IPS-NIHi7 (cell line): ENCODE data around the gene ERO1A.
A peak's percentile ranks its signal among the peaks of the same experiment; 100 is the strongest.
"Not testable (repeated sequence)": the region's sequence is repeated elsewhere in the genome, so short reads cannot be mapped to it uniquely, and the experiment has no call there.

Source experiments
- DNase-seq: peaks from one replicate; pipeline ENCODE4 v3.0.0; 2012; ENCODE audit warnings: mixed read lengths; ENCODE audit errors: extremely low spot score

Gene ERO1A, protein sequence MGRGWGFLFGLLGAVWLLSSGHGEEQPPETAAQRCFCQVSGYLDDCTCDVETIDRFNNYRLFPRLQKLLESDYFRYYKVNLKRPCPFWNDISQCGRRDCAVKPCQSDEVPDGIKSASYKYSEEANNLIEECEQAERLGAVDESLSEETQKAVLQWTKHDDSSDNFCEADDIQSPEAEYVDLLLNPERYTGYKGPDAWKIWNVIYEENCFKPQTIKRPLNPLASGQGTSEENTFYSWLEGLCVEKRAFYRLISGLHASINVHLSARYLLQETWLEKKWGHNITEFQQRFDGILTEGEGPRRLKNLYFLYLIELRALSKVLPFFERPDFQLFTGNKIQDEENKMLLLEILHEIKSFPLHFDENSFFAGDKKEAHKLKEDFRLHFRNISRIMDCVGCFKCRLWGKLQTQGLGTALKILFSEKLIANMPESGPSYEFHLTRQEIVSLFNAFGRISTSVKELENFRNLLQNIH

GRCh38 chr14:52695481-52696091 lies at the start of gene ERO1A:
Gene ERO1A, minus strand, starts transcription at chr14:52695558. Its CDS starts 77 bp downstream, at chr14:52695481.
- DNase-seq, result peak; percentile 73

DNA sequence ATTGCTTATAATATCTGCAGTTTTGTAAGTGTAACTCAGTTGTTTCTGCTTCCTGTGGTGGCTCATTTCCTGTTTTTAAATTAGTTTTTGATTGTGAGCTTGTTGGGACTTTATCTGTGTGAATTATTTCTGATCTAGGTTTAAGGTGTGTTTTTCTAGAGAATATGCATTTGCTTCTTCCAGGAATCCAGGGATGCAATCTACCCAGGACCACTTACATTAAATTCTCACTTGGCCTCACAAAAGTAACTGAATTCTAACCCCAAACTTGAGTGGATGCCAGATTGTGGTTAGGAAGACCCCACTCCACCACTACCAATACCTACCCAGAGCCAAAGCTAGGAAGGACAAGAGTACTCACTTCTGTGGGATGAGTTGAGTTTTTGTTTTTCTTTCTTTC lies 46.5 kb upstream of the ERO1A start:
- DNase-seq, result no peak

- DNase-seq, result no peak
These were observed 45.4 kb upstream of the ERO1A start for GRCh38 chr14:52740751-52741150.

DNA sequence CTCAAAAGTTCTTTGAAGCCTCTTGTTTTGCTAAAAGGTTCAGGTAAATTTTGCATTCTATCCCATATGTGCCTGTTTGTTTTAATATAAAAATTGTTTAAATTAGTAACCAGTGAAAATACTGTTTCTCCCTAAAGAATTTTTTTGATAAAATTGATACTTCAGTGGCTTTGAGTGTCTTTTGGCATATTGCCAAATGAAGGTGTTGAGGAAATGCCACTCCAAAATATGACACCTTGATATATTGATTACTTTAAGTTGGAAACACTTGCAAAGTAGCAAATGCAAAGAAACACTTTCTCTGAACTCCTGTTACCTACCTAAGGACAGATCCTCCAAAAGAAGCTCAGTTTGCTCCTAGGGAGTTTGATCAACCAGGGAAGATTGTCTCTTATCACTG lies 43.1 kb upstream of the ERO1A start:
- DNase-seq, result no peak

- peak; percentile 14 for DNase-seq
These were observed 40.6 kb upstream of the ERO1A start for GRCh38 chr14:52735921-52736489.

- peak; percentile 8 for DNase-seq
These were observed 38.5 kb upstream of the ERO1A start for GRCh38 chr14:52733824-52734223.

DNA sequence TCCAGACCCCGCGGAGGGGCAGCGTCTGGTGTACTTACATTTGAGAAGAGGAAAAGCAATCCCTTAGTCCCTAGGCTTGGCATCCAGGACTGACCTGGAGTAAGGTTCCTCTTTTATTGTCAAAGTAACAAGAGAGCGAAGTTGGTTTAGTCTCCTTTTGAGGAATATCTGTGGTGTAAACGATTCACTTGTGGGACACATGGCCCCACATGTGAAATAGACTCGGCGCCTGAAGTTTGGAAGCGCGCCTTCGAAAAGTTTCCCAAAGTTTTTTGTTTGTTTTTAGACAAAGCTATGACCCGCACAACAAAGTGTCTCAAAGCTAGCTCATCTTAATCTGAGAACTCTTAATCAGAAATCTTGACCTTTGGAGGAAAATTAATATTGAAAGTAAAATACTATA lies 35.4 kb upstream of the ERO1A start:
- no peak for DNase-seq

DNA sequence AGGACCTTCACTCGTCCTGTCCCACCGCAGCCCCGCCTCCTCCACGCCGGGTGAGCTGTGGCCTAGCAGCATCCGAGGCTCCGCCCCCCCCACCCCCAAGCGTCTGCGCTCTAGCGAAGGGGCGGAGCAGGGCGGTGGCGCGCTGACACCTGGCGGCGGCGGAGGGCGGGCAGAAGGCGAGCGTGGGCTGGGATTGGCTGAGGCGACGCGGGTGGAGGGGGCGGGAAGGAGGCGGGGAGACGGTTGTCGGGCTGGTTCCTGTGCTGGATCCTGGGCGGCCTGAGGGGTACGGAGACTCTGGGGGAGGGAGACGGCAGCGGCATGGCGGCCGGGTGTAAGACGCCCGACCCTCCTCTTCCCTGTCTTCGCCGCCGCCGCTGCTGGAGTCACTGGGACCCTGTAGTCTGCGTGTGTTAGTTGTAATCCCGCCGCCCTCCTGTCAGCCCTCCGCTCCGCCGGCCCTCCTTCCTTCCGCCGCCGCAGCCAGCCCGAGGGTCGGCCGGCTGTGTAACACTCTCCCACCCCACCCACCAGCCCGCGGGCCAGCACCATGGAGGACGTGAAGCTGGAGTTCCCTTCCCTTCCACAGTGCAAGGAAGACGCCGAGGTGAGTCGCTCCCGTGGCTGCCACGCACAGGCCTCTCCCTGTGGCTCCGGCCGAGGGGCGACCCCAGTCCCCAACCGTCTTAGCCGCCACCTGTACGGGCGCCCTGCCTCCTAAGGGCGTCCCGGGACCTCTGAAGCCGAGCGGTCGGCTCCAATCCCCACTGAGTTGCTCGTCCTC lies 34.8 kb upstream of the ERO1A start, which contains the start of gene STYX:
Gene STYX (plus strand): TSS at position 242 of the 784 bp plus-strand sequence. CDS start 309 bp downstream, at position 551.
- DNase-seq, result peak; percentile 95

GRCh38 chr14:52729585-52729924 lies 34.2 kb upstream of the ERO1A start:
- DNase-seq, result no peak

GRCh38 chr14:52729035-52729434 lies 33.7 kb upstream of the ERO1A start:
- DNase-seq, result not testable (repeated sequence)

DNA sequence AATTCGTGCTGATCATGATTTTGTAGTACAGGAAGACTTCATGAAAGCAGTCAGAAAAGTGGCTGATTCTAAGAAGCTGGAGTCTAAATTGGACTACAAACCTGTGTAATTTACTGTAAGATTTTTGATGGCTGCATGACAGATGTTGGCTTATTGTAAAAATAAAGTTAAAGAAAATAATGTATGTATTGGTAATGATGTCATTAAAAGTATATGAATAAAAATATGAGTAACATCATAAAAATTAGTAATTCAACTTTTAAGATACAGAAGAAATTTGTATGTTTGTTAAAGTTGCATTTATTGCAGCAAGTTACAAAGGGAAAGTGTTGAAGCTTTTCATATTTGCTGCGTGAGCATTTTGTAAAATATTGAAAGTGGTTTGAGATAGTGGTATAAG lies 32.2 kb upstream of the ERO1A start:
- DNase-seq, result not testable (repeated sequence)

DNA sequence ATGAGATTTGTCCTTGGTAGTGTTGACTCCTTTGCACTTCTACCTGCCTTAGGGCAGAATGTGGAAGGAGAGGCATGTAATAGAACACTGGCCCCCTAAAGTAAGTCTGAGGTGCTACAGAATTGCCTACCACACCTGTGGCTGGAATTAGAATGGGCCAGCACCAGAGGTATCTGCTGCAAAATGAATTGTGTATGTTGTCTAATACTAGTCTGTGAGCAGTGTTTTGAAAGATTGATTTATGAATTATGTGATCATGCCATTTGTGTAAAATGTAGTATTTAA lies 28.9 kb upstream of the ERO1A start:
- no peak for DNase-seq

- no peak for DNase-seq
These were observed 28.4 kb upstream of the ERO1A start for GRCh38 chr14:52723514-52724359.

DNA sequence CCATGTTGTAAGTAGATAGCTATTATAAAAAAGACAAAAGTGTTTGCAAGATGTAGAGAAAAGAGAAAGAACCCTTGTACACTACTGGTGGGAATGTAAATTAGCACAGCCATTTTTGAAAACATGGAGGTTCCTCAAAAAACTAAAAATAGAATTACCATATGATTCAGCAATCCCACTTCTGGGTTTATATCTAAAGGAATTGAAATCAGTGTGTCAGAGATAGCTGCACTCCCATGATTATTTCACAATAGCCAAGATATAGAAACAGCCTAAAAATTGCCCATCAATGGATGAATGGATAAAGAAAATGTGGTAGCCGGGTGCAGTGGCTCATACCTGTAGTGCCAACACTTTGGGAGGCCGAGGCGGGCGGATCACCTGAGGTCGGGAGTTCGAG lies 20.8 kb upstream of the ERO1A start:
- no peak for DNase-seq

- no peak for DNase-seq
These were observed 16.3 kb upstream of the ERO1A start for GRCh38 chr14:52711666-52712065.

DNA sequence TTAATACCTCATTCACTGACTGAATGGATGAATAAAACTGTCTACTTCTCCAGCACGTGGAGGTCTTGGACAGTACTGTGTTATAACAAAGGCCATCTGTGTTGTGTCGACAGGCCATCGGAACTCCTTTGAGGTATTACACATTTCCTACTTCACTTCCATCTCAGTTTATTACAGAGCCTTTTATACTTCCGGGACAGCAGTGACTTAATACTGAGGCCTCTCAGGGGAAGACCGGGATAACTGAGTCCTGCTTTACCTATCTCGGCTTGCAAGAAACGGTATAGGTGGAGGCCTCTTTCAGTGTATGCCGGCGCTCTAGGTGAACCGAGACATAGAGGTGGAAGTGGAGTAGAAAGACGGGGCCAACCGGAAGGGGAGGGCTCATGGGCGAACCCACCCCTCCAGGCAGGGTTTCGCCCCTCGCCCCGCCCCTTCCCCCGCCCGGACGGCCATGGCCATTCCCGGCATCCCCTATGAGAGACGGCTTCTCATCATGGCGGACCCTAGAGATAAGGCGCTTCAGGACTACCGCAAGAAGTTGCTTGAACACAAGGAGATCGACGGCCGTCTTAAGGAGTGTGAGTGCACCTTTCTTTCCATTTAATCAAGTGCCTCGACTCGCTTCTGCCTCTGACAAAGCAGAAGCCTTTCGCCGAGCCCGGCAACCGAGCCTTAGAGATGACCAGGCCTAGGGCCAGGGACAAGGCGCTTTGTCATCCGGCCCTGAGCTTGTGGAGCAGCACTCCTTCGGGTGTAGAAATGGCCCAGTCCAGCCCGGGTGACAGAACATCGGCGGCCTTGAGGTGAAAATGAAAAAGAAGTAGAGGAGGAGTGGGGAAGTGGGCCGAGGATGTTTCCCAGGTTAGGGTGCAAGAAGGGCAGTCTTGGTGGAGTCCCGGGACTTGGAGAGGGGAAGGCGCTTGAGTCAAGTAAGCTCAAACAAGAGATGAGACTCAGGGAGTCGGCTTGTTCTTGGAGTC lies 11.7 kb upstream of the ERO1A start, which contains the start of gene PSMC6:
Gene PSMC6 (plus strand): TSS at position 477 of the 983 bp plus-strand sequence. CDS start 20 bp downstream, at position 497.
- peak; percentile 98 for DNase-seq

DNA sequence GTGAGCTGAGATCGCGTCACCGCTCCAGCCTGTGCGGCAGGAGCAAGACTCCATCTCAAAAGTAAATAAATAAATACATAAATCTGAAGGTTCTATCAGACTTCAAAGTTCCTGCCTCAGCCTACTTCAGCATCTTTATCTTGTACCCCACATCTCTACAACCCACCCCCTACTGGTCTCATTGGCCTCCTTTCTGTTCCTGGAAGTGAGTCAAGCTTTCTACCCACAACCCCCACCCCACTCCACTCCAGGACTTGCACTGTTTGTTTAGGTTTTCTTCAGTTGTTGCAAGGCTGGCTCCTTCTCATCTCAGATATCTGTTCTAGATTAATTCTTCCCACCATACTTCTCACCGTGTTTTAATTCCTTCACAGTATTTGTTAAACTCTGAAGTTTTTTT lies 10.9 kb upstream of the ERO1A start:
- DNase-seq, result no peak

DNA sequence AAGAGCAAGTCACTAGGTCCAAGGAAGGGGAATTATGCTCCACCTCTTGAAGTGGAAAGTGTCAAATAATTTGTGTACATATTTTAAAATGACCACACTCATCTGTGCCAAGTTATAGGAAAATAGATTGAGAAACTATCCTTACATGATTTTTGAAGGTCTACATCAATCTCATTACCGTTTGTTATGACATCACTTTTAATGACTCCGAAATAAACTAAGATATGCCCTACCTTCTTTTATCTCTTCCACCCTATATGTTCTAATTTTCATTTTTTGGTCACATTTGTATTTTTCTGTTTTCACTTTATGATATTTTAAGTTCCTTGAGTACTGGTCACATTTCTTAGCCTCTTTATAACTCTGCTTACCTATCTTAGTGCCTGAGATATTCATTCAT lies 8.3 kb upstream of the ERO1A start:
- no peak for DNase-seq

DNA sequence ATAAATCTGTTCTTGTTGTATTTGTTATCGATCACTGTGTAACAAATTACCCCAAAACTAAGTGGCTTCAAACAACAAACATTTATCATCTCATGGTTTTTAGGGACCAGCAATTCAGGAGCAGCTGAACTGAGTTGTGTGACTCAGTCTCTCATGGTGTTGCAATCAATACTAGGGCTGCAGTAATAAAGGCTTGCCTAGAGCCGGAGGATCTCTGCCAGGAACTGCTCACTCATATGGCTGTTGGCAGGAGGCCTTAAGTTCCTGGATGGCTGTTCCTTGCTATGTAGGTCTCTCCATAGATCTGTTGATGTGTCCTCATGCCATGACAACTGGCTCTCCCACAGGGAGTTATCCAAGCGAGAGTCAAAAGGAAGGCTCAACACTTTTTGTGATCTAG lies 7.9 kb upstream of the ERO1A start:
- DNase-seq, result no peak

- DNase-seq, result no peak
These were observed 5.9 kb upstream of the ERO1A start for GRCh38 chr14:52701223-52701622.
